Measurements from ENCODE around the gene XG. TPM values are rescaled to one million over a fixed set of nuclear protein-coding genes. Genes with fewer than 3 reads are reported as not detected.
A peak's percentile ranks its signal among the peaks of the same experiment; 100 is the strongest.

Gene XG, protein sequence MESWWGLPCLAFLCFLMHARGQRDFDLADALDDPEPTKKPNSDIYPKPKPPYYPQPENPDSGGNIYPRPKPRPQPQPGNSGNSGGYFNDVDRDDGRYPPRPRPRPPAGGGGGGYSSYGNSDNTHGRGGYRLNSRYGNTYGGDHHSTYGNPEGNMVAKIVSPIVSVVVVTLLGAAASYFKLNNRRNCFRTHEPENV
- total RNA-seq (2014; rRNA removed; shearing (Covaris generic)) = 0.86 and 2.6 TPM in 2 replicates

DNA sequence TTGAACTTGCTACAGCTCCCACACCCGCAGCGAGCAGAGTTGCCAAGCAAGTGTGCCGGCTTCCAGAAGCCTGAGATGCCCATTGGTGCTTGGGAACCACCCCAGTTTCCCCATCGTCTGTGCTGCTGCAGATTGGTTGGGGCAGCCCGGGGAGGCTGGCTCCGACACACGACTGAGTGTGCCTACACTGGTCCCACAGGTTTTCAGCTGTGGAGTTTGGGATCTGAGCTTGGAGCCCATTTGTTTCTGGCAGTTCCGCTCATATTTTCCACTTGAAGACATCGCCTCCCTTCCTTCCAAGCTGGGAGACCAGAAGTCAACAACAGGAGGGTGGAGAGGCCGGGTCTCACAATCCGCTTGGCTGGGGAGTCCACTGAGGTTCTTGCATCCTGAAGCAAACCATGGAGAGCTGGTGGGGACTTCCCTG is at the start of gene XG:
Gene XG (plus strand): TSS at position 167 of the 427 bp plus-strand sequence. CDS start 235 bp downstream, at position 402.
- peak; percentile 50 for DNase-seq (ENCODE audit: low read depth)

GRCh38 chrX:2703991-2704369 is 47.9 kb upstream of the XG start:
- no peak for DNase-seq (ENCODE audit: low read depth)

- no peak for DNase-seq (ENCODE audit: low read depth)
These were observed 46.6 kb upstream of the XG start for GRCh38 chrX:2705046-2705832.

DNA sequence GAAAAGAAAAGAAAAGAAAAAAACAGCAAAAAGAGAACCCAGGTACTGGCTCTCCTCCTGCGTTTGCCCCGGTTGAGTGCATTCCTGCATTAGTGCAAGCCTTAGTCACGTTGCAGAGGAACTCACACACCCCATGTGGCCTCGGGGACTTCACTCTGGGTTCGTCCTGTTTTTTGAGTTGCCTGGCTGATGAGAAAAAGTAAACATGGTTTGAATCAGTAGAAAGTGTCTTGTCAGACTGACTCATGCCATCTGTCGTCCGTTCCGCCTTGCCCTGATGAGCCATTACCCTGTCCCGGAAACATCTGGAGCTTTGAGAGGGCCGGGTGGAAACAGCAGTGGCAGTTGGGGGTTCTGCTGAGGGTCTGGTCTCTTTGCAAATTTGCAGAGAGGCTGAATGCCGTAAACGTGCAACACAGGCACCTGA is 44.5 kb upstream of the XG start:
- peak; percentile 98 for DNase-seq (ENCODE audit: low read depth)

DNA sequence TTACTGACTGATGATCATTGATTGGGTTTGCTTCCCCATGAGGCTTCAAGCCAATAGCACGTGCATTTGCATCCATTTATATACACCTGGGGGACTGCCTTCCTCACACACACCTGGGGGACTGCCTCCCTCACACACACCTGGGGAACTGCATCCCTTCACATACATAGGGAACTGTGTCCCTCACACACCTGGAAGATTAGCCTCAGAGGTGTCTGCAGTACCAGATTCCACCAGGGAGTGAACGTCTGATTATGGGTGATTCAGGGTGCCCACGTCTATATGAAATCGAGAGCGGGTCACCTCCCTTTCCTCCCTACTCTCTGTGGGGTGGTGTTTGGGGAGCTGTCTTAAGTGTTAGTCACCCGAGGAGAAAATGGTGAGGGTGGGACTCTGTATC is 43.8 kb upstream of the XG start:
- DNase-seq (ENCODE audit: low read depth) = peak; percentile 23

- DNase-seq (ENCODE audit: low read depth) = no peak
These were observed 43.1 kb upstream of the XG start for GRCh38 chrX:2708592-2709188.

GRCh38 chrX:2709556-2709955 is 42.3 kb upstream of the XG start:
- no peak for DNase-seq (ENCODE audit: low read depth)

- DNase-seq (ENCODE audit: low read depth) = peak; percentile 91
These were observed 41.6 kb upstream of the XG start for GRCh38 chrX:2710041-2710840.

DNA sequence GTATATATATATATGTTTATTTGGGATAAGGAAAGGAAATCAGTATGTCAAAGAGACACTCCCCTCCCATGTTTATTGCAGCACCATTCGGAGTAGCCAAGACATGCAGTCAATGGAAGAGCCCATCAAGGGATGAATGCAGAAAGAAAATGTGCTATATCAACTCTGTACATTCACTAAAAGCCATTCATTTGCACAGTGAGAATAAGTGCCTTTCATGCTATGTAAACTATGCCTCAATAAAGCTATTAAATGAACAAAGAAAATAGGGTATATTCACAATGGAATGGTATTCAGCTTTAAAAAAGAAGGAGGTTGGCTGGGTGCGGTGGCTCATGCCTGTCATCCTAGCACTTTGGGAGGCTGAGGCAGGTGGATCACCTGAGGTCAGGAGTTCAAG is 40.4 kb upstream of the XG start:
- DNase-seq (ENCODE audit: low read depth) = no peak

GRCh38 chrX:2712428-2712827 is 39.4 kb upstream of the XG start:
- no peak for DNase-seq (ENCODE audit: low read depth)

GRCh38 chrX:2712890-2713840 is 38.7 kb upstream of the XG start:
- no peak for DNase-seq (ENCODE audit: low read depth)

DNA sequence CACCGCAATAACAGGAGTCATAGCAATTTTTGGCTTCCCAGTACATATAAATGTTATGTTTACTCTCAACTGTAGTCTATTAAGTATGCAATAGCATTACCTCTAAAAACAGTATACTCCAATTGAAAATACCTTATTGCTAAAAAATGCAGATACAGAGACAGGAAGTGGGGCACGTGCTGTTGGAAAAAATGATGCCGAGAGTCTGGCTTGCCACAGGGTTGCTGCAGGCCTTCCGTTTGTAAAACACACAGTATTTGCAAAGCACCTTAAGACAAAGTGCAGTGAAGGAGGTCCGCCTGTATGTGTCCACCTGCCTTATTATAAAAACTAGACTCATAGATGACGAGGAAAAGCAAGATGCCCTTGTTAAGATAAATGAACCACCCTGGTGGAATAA is 37.3 kb upstream of the XG start:
- DNase-seq (ENCODE audit: low read depth) = no peak

- no peak for DNase-seq (ENCODE audit: low read depth)
These were observed 36.7 kb upstream of the XG start for GRCh38 chrX:2715066-2715600.

DNA sequence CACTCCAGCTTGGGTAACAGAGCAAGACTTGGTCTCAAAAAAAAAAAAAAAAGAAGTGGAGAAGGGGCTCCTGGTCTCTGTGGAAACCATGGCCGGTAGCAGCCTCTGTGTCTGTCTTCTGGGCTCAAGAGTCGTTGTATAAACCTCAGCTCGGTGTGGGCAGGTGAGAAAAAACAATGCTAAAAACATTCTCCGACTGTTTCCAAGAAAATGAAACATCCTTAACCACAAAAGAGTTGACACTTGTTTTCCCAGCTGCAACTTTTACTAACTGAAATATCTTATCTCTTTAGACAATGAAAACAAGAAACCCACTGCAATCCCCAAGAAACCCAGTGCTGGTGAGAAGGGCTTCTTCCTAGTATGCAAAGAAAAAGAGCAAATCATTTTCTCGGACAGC is 34.5 kb upstream of the XG start:
- no peak for DNase-seq (ENCODE audit: low read depth)

- DNase-seq (ENCODE audit: low read depth) = no peak
These were observed 33.0 kb upstream of the XG start for GRCh38 chrX:2718821-2719220.

- DNase-seq (ENCODE audit: low read depth) = no peak
These were observed 31.9 kb upstream of the XG start for GRCh38 chrX:2719774-2720447.

DNA sequence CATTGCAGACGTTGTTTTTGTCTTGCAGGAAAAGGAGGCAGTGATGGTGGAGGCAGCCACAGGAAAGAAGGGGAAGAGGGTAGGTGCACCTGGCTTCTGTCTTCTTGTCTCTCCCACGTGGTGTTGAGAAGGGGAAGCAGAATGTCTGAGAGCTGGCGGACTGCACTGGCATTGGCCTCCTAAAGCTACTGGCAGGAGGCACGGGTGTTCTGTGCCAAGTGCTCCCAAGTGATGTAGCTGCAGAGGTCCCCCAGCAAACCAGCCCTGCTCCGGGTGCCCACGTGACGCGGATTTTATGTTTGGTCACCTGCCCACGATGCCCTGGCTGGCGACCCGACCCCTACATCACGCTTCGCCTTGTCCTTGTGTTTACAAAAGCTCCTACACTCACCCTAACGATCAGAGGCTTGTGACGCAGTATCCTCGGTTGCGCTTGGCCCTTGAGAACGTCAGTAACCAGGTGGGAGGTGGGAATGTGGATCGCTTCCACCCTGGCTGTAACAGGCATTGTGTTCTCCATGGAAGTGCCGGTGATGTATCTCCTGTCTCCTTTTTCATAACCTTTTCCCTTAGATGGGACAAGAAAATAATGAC is 28.5 kb upstream of the XG start:
- DNase-seq (ENCODE audit: low read depth) = no peak

GRCh38 chrX:2727264-2727663 is 24.6 kb upstream of the XG start:
- DNase-seq (ENCODE audit: low read depth) = peak; percentile 21

- DNase-seq (ENCODE audit: low read depth) = no peak
These were observed 19.8 kb upstream of the XG start for GRCh38 chrX:2732076-2732475.

DNA sequence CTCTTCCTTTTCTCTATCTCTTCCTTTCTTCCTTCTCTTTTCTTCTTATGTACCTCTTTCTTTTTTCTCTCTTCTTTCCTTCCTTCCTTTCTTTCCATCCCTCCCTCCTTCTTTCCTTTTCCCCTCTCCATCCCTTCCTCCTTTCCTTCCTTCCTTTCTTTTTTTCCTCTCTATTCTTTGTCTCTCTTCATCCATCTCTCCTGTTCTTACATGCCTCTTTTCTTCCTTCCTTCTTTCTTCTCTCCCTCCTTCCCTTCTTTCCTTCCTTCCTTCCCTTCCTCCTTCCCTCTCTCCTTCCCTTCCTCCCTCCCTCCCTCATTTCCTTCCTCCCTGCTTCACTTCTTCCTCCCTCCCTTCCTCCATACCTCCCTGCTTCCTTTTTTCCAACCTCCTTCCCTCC is 19.2 kb upstream of the XG start:
- no peak for DNase-seq (ENCODE audit: low read depth)

Measured in M059J (cell line).